Measurements from ENCODE around the gene FIBCD1.
"Not testable (repeated sequence)": the region's sequence is repeated elsewhere in the genome, so short reads cannot be mapped to it uniquely, and the experiment has no call there.

FIBCD1 gene

GRCh38 chr9:130972957-130973685 lies 34.1 kb upstream of the FIBCD1 start:
- DNase-seq = no peak

DNA sequence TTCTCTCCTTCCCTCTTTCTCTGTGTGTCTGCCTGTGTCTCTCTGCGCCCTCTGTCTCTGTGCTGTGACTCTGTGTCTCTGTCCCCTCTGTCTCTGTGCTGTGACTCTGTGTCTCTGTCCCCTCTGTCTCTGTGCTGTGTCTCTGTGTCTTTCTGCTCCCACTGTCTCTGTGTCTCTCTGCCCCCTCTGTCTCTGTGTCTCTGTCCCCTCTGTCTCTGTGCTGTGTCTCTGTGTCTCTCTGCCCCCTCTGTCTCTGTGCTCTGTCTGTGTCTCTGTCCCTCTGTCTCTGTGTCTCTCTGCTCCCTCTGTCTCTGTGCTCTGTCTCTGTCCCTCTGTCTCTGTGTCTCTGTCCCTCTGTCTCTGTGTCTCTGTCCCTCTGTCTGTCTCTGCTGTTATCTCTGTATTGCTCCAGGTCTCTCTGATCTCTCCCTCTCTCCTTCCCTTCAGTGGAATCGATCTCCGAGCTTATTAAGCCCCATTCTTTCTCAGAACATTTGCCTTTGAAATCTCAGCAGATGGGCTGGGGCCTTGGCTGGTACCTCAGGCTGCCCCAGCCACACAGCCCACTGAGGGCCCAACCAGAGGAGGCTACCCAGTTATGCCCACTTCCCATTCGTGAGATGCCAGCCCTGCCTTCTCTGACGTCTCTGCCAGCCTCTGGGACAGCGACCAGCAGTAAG lies 33.4 kb upstream of the FIBCD1 start:
- no peak for DNase-seq

DNA sequence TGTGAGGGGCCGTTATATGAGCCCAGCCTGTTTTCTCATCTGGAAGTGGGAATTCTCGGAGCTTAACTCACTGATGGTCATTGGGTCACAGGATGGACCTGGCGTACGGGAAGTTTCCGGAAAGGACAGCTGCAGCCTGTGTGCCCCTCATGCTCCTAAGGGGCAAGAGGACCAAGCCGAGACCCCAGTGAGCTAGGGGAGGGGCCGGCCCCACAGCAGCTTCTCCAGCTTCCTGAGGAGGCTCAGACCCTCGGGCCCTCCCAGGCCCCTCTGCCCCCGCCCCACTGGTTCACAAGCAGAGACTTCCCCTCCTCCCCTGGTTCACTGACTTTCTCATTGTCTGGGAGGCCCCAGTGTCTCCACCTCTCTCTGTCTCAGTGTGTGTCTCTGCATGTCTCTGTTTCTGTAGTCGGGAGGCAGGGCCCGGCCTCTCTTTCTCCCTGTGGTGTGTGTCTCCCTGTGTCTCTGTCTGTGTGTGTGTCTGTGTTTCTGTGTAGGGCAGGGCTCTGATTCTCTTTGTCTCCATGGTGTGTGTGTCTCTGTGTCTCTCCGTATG lies 32.3 kb upstream of the FIBCD1 start:
- DNase-seq = no peak

DNA sequence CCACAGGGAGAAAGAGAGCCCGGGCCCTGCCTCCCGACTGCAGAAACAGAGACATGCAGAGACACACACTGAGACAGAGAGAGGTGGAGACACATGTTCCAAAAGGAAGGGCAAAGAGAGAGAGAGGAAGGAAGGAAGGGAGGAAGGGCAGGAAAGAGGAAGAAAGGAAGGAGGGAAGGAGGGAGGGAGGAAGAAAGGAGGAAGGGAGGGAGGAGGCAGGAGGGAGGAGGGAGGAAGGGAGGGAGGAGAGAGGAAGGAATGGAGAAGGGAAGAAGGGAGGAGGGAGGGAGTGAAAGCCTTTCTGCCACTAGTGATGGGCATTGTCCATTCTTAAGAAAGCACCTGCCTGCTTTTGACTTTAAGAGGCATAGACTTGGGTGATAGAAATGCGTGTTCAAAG lies 31.8 kb upstream of the FIBCD1 start:
- no peak for DNase-seq

GRCh38 chr9:130970052-130970451 lies 31.0 kb upstream of the FIBCD1 start:
- no peak for DNase-seq

- DNase-seq = no peak
Observed at GRCh38 chr9:130965680-130966079, 26.6 kb upstream of the FIBCD1 start.

GRCh38 chr9:130963916-130964315 lies 24.9 kb upstream of the FIBCD1 start:
- DNase-seq = no peak

DNA sequence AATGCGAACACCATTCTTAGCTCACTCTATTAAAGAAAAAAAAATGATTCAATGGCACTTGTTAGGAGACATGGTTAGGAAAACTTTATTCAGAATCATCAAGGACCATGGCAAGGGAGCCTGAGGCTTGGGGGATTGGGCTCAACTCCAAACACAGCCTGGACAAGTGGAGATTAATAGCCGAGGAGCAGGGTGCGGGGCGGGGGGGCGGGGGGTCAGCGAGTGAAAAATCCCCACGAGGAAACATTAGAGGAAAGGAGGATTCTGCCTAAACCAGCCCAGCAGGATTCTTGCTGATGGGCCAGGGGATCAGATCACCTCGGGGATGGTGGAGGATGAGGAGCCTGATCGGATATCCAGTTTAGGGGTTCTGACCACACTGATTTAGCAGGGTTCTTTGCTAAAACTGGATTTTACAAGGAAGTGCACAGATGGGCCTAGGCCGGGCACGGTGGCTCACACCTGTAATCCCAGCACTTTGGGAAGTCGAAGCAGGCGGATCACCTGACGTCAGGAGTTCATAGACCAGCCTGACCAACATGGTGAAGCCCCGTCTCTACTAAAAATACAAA lies 24.4 kb upstream of the FIBCD1 start:
- no peak for DNase-seq

DNA sequence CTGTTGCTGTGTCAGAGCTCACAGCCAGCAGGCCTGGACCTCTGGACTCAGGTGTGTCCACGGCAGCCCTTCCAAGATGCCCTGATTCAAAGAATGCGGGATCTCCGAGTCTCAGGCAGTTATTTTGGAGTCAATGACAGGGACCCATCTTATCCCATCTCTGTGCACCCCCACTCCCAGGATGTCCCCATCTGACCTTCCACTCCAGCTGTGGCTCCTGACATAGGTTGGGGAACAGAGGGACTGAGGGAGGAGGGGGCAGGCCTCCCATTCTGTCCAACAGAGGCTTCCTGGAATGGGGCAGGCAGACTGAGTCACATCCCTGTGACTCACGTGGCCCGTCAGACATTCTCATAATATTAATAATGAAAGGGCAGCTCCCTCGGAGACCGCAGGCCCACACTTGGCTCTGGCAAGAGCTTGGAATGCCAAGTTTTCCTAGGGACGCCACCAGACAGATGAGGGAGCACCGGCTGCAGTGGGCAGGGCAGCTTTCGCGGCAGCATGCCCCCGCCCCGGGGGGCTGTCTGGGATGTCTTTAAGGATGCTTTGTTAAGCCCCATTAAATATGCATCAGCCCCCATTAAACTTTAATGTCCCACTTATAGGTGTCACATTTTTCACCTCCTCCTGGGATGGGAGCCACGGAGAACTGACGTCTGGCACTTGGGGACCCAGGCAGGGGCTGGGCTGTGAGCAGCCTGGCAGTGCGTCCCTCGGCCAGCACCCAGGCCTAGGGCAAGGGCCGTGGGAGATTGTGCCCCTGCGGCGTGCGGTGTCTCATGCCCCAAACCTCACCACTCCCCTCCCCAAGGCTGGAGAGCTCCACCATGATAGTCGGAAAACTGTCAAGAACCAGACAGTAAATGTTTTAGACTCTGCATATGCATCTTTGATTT lies 23.6 kb upstream of the FIBCD1 start:
- no peak for DNase-seq

- no peak for DNase-seq
Observed at GRCh38 chr9:130961511-130962300, 22.7 kb upstream of the FIBCD1 start.

DNA sequence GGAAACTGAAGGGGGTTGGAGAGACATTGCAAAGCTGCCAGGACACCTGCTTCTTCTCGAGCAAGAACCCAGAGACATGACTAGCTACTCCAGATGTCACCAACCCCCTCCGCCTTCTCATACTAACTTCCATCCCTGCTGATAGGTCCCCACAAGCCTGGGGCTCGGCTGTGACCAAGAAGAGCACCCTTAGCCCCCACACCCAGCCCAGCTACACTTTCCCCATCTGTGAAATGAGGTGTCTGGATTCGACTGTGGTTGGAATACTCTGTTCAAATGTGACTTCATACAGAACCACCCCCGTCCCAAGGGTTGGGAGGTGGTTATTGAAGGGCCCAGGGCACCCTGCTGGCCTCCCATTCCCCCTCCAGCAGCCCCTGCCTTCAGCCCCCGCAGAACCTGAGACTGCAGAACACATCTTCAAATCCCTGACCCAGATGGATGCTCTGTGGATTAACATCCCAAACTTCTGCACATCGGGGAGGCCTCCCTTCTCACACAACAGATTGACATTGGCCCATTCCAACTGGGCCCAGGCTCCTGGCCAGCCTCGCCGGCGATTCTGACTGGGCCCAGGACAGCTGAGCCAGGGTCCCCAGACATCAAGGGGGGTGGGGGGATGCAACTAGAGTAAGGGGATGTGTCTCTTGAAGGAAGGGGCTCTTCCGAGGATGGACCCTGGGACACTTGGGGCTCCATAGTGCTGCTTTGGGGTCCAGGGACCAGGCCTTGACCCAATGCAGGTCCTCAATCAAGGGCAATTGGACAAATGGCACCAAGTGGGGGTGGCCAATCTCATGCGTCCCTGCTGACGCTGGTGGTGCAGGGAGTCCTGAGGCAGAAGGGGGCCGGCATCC lies 21.7 kb upstream of the FIBCD1 start:
- no peak for DNase-seq

DNA sequence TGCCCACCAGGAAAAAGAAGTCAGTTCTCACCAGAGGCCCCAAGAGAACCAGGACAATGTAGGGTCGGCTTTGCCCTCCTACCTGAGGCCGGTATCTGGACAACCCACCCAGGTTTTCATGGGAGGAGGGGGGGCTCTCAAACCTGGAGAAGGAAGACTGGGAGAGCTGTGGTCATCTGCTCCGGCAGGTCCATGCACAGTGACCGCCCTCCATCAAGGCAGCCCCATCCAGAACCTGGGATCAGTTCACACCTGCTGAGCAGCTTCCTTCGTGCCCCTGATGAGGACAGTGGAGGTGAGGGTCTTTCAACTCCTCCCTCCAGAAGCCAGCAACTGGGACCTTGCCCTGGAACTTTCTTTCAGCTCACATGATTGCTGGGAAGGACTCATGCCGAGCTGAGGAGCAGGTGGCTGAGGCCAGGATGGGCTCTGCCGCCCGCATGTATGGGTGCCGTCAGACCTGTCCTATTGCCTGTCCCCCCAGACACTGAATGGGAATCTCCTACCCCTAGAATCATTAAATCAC lies 20.8 kb upstream of the FIBCD1 start:
- DNase-seq = no peak

DNA sequence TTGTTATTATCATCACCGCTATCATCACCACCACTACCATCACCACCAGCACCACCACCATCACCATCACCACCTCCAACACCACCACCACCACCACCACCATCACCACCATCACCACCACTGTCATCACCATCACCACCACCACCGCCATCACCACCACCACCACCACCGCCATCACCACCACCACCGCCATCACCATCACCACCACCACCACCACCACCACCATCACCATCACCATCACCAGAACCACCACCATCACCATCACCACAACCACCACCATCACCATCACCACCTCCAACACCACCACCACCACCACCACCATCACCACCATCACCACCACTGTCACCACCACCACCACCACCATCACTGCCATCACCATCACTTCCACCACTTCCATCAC lies 19.5 kb upstream of the FIBCD1 start:
- not testable (repeated sequence) for DNase-seq

DNA sequence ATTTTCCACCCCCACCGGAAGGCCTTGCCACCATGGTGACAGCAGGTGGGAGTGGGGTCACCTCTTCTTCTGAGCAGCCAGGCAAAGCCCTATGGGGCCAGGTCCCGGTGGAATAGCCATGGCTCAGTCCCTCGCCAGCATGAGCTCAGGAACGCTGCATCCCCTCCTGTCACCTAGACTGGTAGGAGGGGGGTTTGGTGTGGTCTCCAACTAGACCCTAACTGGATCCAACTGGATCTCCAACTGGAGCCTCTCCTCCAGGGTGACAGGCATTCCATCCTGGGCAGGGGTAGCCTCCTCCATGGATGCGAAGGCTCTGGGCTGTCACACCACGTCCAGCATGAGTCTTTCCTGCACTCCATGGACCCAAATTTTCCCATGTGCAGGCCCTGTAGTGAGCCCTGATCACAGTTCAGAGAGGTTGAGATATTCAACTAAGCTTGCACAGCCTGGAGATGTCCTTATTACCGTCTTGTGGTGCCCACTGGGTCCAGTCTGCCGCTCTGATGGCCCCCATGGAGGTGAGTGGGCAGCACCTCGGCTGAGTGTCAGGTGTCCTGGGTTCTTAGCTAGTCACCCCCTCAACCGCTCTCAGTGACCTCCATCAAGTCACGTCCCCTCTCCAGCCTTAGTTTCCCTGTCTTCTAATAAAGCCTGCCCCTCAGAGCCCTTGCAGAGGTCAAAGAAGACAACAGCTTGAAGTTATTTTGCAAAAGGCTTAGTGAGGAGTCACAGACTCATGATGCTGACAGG lies 18.6 kb upstream of the FIBCD1 start:
- no peak for DNase-seq

GRCh38 chr9:130956636-130957450 lies 17.8 kb upstream of the FIBCD1 start:
- DNase-seq = no peak

- DNase-seq = no peak
Observed at GRCh38 chr9:130955947-130956621, 17.0 kb upstream of the FIBCD1 start.

- not testable (repeated sequence) for DNase-seq
Observed at GRCh38 chr9:130954925-130955324, 15.9 kb upstream of the FIBCD1 start.

- no peak for DNase-seq
Observed at GRCh38 chr9:130954317-130954716, 15.3 kb upstream of the FIBCD1 start.
